Type B pancreatic cell (in vitro differentiated cells): ENCODE data around the gene BCAS3. TPM values are rescaled to one million over a fixed set of nuclear protein-coding genes. Genes with fewer than 3 reads are reported as not detected.
"Not testable (repeated sequence)": the region's sequence is repeated elsewhere in the genome, so short reads cannot be mapped to it uniquely, and the experiment has no call there.

Experiments
- DNase-seq: peaks from one replicate; pipeline ENCODE4 v3.0.0; 2021; ENCODE audit warnings: mixed read lengths; ENCODE audit not compliant: unreplicated experiment; ENCODE audit errors: extremely low spot score
- H3K27ac Mint-ChIP-seq: 2 replicates; pipeline ENCODE4 v1.8.0; 2021; ENCODE audit warnings: mild to moderate bottlenecking, mixed read lengths
- H3K27me3 Mint-ChIP-seq: 2 replicates; pipeline ENCODE4 v1.8.0; 2021; ENCODE audit warnings: mixed read lengths
- H3K36me3 Mint-ChIP-seq: 2 replicates; pipeline ENCODE4 v1.8.0; 2021; ENCODE audit warnings: mixed read lengths
- H3K4me1 Mint-ChIP-seq: one replicate; pipeline ENCODE4 v1.8.0; 2021; ENCODE audit warnings: mixed read lengths; ENCODE audit not compliant: unreplicated experiment
- H3K4me3 Mint-ChIP-seq: 2 replicates; pipeline ENCODE4 v1.8.0; 2021; ENCODE audit warnings: mild to moderate bottlenecking, mixed read lengths
- H3K9me3 Mint-ChIP-seq: 2 replicates; pipeline ENCODE4 v1.8.0; 2021; ENCODE audit warnings: mixed read lengths
- CTCF ChIP-seq: fragments of 200-600 bp; sonication (generic); conservative IDR thresholded peaks from 2 replicates; pipeline ENCODE4 v1.5.0; 2021; ENCODE audit warnings: antibody characterized with exemption, mild to moderate bottlenecking
- total RNA-seq: library from RNA; stranded (reverse); gene quantifications from 2 replicates; pipeline ENCODE4 v1.2.1, GENCODE V29; 2021; ENCODE audit warnings: low replicate concordance

BCAS3 gene
- total RNA-seq, 1 donor from 2014 or later = 23.0 TPM

GRCh38 chr17:60969500-60970037 lies 291.9 kb downstream of the BCAS3 start:
- H3K27ac Mint-ChIP-seq = no peak overlapping the region
- H3K36me3 Mint-ChIP-seq = peaks cover 3% of the 10 kb centered on the region
- H3K27me3 Mint-ChIP-seq = no peaks in the 10 kb centered on the region

GRCh38 chr17:60970741-60971140 lies 293.1 kb downstream of the BCAS3 start:
- DNase-seq = no peak

More at GRCh38 chr17:60969500-60970037, 291.9 kb downstream of the BCAS3 start:
- TF ChIP-seq CTCF = no peak
- no peak for DNase-seq
- Mint-ChIP-seq H3K9me3 (peaks cover 10% of the 10 kb centered on the region), H3K4me3 (no peak overlapping the region), H3K4me1 (peaks cover 5% of the 10 kb centered on the region)

GRCh38 chr17:60971515-60972369 lies 294.1 kb downstream of the BCAS3 start:
- Mint-ChIP-seq H3K27me3 (no peaks in the 10 kb centered on the region), H3K27ac (no peak overlapping the region), H3K4me3 (no peak overlapping the region), H3K36me3 (peaks cover 3% of the 10 kb centered on the region), H3K4me1 (peaks cover 5% of the 10 kb centered on the region), H3K9me3 (peaks cover 10% of the 10 kb centered on the region)
- no peak for DNase-seq
- TF ChIP-seq CTCF = peak; percentile 80

More at GRCh38 chr17:60970741-60971140, 293.1 kb downstream of the BCAS3 start:
- peaks cover 5% of the 10 kb centered on the region for H3K4me1 Mint-ChIP-seq
- H3K36me3 Mint-ChIP-seq = peaks cover 3% of the 10 kb centered on the region
- H3K27me3 Mint-ChIP-seq = no peaks in the 10 kb centered on the region
- H3K4me3 Mint-ChIP-seq = no peak overlapping the region
- H3K27ac Mint-ChIP-seq = no peak overlapping the region
- H3K9me3 Mint-ChIP-seq = peaks cover 10% of the 10 kb centered on the region
- no peak for TF ChIP-seq CTCF

- not testable (repeated sequence) for H3K27me3 Mint-ChIP-seq, DNase-seq, H3K36me3 Mint-ChIP-seq, H3K4me3 Mint-ChIP-seq, H3K9me3 Mint-ChIP-seq, H3K4me1 Mint-ChIP-seq, H3K27ac Mint-ChIP-seq
Observed at GRCh38 chr17:60976861-60977260, 299.2 kb downstream of the BCAS3 start.

GRCh38 chr17:60989379-60989778 lies 311.7 kb downstream of the BCAS3 start:
- no peaks in the 10 kb centered on the region for H3K4me1 Mint-ChIP-seq
- H3K4me3 Mint-ChIP-seq = no peak overlapping the region
- no peak for TF ChIP-seq CTCF
- no peaks in the 10 kb centered on the region for H3K36me3 Mint-ChIP-seq
- no peaks in the 10 kb centered on the region for H3K27me3 Mint-ChIP-seq
- H3K9me3 Mint-ChIP-seq = peaks cover 8% of the 10 kb centered on the region
- no peak for DNase-seq
- no peak overlapping the region for H3K27ac Mint-ChIP-seq

- H3K36me3 Mint-ChIP-seq = no peaks in the 10 kb centered on the region
Observed at GRCh38 chr17:60989846-60990245, 312.2 kb downstream of the BCAS3 start.

More at GRCh38 chr17:60989846-60990245, 312.2 kb downstream of the BCAS3 start:
- no peak for DNase-seq
- Mint-ChIP-seq H3K9me3 (peaks cover 8% of the 10 kb centered on the region), H3K27me3 (no peaks in the 10 kb centered on the region), H3K4me3 (no peak overlapping the region), H3K27ac (no peak overlapping the region), H3K4me1 (no peaks in the 10 kb centered on the region)
- no peak for TF ChIP-seq CTCF
